ENCODE data around the gene ZDHHC7. TPM values are rescaled to one million over a fixed set of nuclear protein-coding genes. Genes with fewer than 3 reads are reported as not detected.

Gene ZDHHC7
- total RNA-seq, 1 donor from 2014 or later, result 29.5 TPM

DNA sequence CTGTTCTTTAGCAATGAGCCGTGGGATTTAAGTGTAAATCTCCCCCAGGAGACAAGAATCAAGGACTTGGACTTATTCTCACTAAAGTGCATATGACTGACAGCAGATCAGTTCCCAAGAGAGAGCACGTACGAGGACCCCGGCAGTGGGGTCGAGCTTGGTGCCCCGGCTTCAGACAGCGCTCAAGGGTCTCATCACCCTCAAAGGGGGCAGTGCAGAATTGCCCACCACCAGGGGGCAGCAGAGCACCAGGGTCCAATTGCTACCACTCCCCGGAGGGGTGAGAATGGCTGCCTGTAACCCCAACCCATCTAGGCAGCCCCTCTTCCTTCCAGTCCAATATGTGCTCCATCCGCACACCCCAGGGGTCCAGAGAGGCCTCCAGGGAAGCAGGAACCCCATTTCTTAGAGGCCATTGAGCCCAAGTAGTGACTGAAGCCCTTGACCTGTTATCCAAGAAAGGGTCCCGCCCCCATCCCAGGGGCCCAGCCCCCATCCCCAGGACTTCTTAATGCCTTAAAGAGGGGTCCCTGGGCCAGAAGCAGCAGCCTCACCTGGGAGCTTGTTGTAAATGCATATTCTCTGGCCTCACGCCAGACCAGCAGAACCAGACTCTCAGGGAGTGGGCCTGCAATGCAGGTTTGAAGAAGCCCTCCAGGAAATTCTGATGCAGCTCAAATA, 86.1 kb downstream of the ZDHHC7 start:
- intact Hi-C loops (cut with micrococcal nuclease), result loop anchor here (1.0 to 10.0 kb wide), 3 partner anchors 27 to 300 kb away; no protein-coding TSS in a partner anchor

DNA sequence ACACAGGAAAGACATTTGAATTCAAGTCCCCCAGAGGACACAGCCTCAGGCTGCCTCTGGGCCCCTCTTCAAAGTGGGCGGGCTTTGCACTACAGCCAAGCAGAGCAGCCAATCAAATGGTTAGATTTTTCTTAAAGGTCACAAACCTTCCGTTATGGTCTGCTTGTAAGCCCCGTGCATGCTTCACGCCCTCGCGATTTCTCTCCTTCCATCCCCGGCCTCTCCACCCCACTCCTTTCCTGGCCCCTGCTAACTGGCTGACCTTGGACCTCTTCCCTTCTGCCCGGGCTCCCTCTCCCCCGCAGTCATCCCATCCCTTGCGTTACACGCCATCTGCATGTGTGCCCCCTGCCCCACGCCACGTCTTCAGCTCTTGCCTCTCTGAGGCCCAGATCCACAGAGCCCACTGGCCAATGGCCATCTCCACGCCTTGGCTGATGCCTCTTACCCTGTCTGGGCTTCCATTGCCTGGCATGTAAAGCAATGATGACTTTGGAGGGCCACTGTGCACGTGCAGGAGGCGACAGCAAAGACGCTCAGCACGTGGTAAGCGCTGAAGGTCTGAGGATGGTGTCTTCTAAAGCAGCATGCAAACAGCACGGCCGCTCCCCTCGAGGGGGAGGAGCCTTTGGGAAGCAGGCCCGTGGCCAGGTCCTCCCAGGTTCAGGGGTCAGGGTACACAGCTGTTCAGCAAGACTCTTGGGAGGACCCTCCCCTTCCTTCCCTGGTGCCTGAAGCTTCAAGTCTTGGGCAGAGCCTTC, 86.8 kb downstream of the ZDHHC7 start:
- intact Hi-C loops (cut with micrococcal nuclease), result loop anchor here (1.0 to 10.0 kb wide), 3 partner anchors 28 to 300 kb away; no protein-coding TSS in a partner anchor

Other genes with a start within 250 kb of the ZDHHC7 start
- 0.50 and 0.57 TPM in 2 replicates for gene CRISPLD2, start 191.6 kb downstream of the ZDHHC7 start, total RNA-seq
- gene KIAA0513, start 16.3 kb upstream of the ZDHHC7 start, total RNA-seq, result 3.6 and 4.7 TPM in 2 replicates
- gene CIBAR2, start 100.9 kb upstream of the ZDHHC7 start, total RNA-seq, result not detected in 2 replicates

All from T-helper 2 cell treated with Interferon-gamma antibody and Interleukin-4, amounts not matched to agents 100 ng/mL and 5 ng/mL, for 36 hours (primary cell).